IPS-18c (cell line): ENCODE data around the gene SIK3.
"Not testable (repeated sequence)": the region's sequence is repeated elsewhere in the genome, so short reads cannot be mapped to it uniquely, and the experiment has no call there.

Experiments
- H3K4me3 ChIP-seq: 2 replicates; pipeline ENCODE4 v1.7.0; 2013; ENCODE audit warnings: low read depth, mild to moderate bottlenecking, low read length, moderate library complexity; ENCODE audit not compliant: insufficient read depth
- H3K9me3 ChIP-seq: one replicate; pipeline ENCODE4 v1.6.1; 2013; ENCODE audit warnings: mild to moderate bottlenecking, low read length, moderate library complexity; ENCODE audit not compliant: control insufficient read depth, insufficient read depth

Gene SIK3

DNA sequence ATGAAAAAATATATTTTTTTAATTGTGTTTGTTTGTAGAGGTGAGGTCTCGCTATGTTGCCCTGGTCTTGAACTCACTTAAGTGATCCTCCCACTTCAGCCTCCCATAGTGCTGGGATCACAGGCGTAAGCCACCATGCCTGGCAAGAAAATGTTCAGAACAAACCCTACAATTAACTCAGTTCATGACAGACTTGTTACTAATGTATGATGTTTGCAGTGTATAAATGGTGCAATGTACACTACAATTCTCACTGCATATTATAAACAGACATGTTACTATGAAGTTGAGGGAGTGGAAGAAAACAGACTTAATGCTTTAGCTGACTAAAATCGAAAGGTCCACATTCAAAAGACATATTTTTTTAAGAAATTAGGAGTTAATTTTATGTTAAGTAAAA, 59.0 kb downstream of the SIK3 start:
- H3K4me3 ChIP-seq = no peak overlapping the region

DNA sequence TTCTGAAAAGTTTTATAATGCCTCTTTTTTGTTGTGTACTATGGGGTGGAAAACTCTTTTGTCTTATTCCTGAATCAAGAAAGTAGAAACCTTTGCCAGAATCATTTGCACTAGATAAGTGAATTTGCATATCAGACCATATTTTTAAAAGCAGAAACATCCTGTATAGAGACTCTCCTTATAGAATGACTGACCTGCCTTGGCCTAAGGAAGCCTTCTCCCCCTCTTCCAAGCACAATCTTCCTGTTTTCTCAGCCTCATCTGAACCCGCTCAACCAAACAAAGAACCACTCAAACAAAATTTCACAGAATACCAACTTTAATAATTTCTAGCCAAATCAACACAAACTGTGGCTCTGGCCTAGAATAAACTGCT, 60.3 kb downstream of the SIK3 start:
- Histone ChIP-seq H3K4me3 (no peak overlapping the region), H3K9me3 (no peaks in the 10 kb centered on the region)

More for the DNA sequence above, 59.0 kb downstream of the SIK3 start:
- no peaks in the 10 kb centered on the region for H3K9me3 ChIP-seq

DNA sequence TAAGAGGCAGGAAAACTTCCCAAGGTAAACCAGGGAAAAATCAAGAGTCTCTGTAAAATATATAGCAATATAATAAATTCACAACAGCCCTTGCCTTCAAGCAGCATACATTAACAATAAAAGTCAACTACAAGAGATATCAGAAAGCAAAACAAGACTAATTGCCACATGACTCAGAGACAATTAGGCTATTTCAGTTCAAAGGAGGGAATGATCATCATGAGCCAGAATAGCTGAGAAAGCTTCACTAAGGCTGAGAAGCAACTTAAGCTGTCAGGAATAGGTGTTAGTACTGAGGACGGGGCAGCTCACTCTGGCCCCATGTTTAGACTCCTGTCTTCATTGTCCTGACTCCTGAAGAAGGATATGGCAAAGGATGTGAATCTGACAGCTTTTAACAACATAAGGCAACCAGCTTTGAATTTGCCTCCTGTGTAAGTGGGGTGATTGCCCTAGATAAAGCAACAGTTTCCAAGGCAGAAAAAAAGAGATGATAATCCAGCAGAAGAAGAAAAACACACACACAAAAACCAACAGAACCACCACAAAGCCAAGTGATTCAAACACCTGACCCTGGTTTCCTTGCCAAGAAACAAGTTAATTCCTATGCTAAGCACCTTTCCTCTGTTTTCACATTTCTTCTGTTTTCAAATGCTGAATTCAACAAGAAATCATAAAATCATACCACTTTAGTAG, 60.8 kb downstream of the SIK3 start:
- no peaks in the 10 kb centered on the region for H3K9me3 ChIP-seq
- no peak overlapping the region for H3K4me3 ChIP-seq

DNA sequence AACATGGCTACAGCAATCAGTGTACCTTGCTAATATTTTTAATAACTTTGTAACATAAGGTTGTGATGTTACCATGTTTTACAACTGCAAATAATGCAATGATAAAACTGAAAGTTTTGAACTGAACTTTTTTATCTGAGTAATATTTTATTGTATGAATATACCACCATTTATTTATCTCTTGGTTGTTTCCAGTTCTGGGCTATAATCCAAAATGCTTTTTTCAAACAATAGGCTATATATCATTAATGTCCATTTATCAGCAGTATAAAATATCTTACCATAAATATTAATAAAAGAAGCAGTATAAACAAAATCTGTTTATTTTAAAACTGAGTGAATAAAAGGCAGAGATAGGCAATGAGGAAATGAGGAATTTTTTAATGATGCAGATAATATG, 63.3 kb downstream of the SIK3 start:
- H3K9me3 ChIP-seq = no peaks in the 10 kb centered on the region
- H3K4me3 ChIP-seq = no peak overlapping the region

DNA sequence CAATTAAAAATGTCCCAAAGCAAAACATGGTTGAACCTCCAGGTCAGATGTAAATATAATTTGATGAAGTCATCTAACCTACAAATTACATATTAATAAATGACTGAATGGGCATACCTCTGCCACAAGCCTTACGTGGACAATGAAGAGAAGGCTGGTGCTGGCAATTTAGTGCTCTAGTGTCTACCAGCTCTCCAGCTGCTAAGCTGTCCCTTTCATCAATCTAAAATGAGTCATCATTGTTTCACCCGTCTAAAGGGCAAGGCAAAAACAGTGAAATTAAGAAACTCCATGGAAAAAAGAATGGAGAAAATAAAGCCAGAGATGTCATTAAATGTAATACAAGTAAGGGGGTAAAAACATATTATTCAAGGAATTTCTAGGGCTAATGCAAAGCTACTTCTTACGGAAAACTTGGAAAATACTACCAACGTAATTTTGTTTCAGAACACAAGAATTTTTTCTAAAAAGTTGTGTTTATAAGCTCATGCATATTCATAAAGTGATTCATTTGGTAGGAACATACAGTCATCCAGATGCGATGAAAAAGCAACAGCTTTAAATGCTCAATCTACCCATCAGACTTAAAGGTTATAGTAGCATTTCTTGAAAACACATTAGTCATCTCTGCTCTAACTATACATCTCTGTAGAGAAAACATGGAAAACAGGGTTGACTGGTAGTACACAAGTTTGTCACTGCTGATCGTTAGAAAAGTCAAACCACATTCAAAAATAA, 71.5 kb downstream of the SIK3 start:
- H3K9me3 ChIP-seq = no peaks in the 10 kb centered on the region
- H3K4me3 ChIP-seq = no peak overlapping the region

DNA sequence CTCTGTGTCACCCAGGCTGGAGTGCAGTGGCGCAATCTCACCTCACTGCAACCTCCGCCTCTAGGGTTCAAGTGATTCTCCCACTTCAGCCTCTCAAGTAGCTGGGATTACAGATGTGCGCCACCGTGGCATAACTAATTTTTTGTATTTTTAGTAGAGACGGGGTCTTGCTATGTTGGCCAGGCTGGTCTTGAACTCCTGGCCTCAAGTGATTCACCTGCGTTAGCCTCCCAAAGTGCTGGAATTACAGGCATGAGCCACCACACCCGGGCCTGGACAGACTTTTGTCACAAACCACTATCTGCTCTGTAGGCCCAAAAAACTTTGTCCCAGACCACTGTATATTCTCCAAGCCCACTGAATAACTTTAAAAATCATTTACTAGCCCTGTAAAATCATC, 74.5 kb downstream of the SIK3 start:
- not testable (repeated sequence) for H3K9me3 ChIP-seq, H3K4me3 ChIP-seq

DNA sequence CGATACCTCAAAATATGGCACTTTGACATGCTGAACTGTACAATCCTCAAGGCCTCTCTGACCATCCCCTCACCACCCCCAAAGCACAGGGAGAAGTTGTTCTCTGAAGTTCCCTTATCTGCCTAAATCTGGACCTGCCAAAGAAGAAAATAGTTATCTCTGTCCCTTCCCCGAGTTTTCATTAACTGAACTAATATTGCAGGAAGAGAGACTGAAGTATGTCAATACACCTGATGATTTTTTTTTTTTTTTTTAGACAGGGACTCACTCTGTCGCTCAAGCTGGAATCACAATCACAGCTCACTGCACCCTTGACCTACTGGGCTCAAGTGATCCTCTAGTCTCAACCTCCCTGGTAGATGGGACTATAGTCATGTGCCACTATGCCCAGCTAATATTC, 75.0 kb downstream of the SIK3 start:
- Histone ChIP-seq H3K4me3 (no peak overlapping the region), H3K9me3 (no peaks in the 10 kb centered on the region)

DNA sequence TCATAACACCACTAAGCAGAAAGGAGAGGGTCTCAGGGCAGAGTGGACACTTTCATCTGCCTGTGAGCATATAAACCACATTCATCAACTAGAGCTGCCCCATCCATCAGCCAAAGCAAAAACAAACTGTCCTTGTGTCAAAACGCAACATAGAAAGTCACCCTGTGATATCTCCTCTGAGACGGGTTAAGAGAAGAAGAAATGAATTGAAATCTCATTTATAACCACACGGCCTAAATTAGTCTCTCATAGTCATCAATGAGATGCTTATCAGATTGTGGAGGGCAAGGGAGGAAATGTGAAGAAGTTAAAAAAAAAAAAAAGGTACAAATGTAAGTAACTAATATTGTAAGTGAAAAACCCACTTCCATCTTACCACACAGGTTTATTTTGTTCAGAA, 75.7 kb downstream of the SIK3 start:
- Histone ChIP-seq H3K9me3 (no peaks in the 10 kb centered on the region), H3K4me3 (no peak overlapping the region)

DNA sequence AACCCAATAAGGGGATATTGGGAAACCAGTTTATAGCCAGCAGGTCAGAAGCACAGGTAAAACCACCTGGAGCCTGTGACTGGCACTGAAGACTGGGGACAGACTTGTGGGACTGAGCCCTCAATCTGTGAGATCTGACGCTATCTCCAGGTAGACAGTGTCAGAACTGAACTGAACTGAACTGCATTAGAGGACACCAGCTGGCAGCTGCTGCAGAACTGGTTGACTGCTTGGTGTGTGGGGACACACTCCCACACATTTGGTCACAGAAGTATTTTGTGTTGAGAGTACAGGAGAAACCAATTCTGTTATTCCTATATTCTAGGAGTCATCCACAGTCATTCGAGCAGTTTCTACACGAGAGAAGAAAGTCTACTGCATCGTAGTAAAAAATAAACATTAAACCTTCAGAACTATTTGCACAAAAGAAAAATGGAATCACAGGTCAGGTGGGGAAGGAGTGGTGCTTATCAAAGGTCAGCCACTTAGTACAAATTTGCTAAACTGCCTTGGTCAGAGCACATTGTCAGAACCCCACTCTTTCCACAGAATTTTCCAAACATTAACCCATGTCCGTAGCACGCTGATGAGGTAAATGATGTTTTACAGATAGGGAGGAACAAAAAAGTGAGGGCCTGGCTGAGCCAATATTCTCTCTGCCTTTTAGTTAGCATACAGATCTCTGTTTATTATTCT, 77.2 kb downstream of the SIK3 start:
- no peak overlapping the region for H3K4me3 ChIP-seq

DNA sequence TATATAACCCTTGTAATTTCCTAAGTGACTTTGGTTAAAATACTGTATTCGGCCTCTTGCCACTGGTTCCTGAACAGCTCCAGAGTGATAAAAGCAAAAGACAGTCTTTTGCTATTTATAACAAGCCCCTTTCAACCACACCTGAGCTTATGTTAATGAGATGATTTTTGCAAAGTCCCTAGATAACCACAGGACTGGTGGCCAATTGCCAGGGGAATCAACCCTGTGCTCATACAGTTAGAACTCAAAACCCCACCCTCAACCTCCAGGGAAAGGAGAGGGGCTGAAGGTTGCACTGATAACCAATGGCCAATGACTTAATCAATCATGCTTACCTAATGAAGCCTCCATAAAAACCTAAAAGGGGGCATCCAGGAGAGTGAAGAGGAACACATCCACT, 77.9 kb downstream of the SIK3 start:
- no peaks in the 10 kb centered on the region for H3K9me3 ChIP-seq
- H3K4me3 ChIP-seq = no peak overlapping the region

More for the DNA sequence above, 77.2 kb downstream of the SIK3 start:
- H3K9me3 ChIP-seq = no peaks in the 10 kb centered on the region

DNA sequence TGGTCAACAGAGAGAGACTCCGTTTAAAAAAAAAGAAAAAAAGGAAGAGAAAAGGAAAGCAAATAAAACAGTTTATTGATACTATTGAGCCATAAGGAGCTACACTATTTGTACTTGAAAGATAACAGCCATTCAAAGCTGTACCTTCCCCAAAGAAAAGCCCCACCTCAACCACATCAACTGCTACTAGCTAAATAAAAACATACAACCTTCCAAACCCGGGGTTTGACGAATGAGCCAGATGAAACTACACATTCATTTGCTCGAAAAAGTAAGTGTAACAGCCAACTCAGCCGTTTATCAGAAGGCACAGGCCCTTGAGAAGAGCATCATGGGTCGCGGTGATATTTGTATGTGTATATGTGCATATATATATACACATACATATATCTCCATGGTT, 78.4 kb downstream of the SIK3 start:
- no peaks in the 10 kb centered on the region for H3K9me3 ChIP-seq
- H3K4me3 ChIP-seq = no peak overlapping the region

DNA sequence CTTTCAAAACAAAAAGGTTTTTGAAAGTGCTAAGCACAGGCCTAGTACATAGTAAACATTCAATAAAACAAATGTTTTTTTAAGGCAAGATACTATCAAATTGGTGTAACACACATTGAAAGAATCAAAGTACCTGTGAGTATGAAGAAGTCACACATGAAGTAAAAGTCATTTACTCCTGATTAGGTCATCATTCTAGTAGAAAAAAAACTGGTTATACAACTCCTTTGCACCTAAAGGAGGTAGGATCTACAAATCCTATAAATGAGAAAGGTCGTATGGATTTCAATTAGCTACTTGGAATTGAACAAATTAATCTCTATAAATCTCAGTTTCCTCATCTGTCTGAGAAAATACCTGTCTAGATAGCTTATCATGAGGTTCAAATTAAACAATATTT, 80.8 kb downstream of the SIK3 start:
- Histone ChIP-seq H3K4me3 (no peak overlapping the region), H3K9me3 (no peaks in the 10 kb centered on the region)

DNA sequence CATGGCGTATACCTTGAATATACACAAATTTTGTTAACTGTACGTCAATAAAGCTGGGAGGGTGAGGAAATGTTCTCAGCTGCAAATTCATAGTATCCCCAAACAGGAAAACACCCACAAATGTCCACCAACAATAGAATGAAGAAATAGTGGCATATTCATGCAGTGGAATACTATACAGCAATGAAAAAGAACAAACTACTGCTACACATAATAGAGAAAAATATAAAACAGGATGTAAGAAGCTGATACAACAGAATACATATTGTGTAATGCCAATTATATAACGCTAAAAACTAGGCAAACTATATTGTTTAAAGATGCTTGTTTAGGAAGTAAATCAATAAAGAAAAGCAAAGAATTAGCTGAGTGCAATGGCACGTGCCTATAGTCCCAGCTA, 81.5 kb downstream of the SIK3 start:
- no peaks in the 10 kb centered on the region for H3K9me3 ChIP-seq
- H3K4me3 ChIP-seq = no peak overlapping the region

DNA sequence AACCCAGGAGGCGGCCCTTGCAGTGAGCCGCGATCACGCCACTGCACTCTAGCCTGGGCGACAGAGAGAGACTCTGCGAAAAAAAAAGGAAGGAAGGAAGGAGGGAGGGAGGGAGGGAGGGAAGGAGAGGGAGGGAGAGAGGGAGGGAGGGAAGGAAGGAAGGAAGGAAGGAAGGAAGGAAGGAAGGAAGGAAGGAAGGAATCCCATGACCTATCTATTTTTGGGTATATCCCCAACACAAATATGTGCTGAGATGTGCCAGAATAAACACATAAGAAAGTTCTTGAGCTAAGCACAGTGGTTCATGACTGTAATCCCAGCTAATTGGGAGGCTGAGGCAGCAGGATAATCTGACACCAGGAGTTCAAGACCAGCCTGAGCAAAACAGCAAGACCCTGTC, 82.0 kb downstream of the SIK3 start:
- Histone ChIP-seq H3K9me3 (no peaks in the 10 kb centered on the region), H3K4me3 (no peak overlapping the region)

DNA sequence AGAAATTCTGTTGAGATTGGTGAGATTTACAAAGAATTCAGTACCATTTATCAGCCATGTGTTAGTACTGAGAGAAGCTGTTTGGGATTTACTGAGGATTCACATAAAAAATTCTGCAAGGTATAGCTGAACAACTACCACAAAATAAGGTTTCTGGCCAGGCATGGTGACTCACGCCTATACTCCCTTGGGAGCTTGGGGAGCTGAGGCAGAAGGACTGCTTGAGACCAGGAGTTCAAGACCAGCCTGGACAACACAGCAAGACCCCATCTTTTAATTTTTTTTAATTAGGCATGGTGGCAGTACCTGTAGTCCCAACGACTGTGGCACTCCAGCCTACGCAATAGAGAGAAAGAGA, 86.7 kb downstream of the SIK3 start:
- Histone ChIP-seq H3K9me3 (no peaks in the 10 kb centered on the region), H3K4me3 (no peak overlapping the region)

DNA sequence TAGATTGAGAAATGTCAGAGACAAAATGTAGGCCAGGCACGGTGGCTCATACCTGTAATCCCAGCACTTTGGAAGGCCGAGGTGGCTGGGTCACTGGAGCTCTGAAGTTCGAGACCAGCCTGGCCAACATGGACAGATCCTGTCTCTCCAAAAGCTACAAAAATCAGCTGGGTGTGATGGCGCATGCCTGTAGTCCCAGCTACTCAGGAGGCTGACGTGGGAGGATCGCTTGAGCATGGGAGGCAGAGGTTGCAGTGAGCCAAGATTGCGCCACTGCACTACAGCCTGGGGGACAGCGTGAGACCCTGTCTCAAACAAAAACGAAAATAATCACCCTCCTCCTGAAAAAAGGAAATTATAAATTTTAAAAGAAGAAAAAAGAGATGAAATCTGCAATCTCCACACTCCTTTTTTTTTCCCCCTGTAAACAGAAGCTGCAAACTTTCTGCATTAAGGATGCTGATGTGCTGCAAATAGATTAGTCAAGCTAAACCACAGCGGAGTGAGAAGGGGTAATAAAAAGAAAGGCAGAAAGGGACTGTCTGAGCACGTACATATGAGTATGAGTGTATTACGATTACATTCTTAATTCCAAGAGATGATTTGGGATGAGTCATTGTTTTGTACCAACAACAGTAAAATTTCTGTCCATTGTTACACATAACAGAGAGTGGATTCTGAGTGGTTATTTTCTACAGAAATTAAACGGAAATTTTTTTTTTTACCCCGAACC, 87.3 kb downstream of the SIK3 start:
- Histone ChIP-seq H3K9me3 (no peaks in the 10 kb centered on the region), H3K4me3 (no peak overlapping the region)

DNA sequence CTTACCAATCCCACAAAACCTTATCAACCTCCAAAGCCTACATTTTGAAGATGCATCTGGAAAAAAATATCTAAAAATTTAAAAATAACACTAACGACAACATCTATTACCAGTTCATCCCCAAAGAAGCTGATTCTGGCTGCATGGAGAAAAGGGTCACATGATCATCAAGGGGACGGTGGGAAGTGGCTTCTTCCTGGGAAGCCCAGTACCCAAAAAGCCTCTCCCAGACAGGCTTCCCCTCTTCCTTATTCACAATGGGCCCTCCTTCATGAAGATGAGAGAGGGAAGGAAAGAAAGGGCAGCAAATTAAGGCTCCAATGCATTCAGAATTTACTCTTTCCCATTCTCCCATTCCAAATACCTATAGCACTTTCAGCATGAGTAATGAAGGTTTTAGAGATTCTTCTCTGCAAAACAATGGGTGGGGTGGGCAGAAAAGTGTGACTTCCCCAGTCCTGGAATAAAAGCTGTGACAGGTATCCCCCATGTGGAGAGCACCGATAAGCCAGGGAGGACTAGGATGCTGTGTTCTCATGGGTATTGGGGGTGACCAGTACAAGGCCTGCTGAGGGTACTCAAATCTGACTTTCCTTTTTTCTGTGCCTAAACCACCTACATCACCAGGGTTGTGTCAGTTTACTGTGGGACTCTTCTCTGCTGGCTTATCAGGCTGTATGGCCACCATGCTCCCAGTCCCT, 88.2 kb downstream of the SIK3 start:
- Histone ChIP-seq H3K9me3 (no peaks in the 10 kb centered on the region), H3K4me3 (no peak overlapping the region)
